NT2/D1 (cell line): ENCODE data around the gene SARDH.

ENCODE experiments used
- SUZ12 ChIP-seq: IDR thresholded peaks from 2 replicates; pipeline ENCODE4 v1.6.1; 2011; ENCODE audit not compliant: insufficient read length, insufficient read depth; ENCODE audit errors: extremely low read depth
- ZNF274 ChIP-seq: IDR thresholded peaks from 2 replicates; pipeline ENCODE4 v1.6.1; 2011; ENCODE audit warnings: mild to moderate bottlenecking, low read depth, low read length

GRCh38 chr9:133665535-133665934 is 72.6 kb downstream of the SARDH start:
- TF ChIP-seq SUZ12, result no peak
- no peak for TF ChIP-seq ZNF274
